ENCODE data around the gene AMIGO1.

DNA sequence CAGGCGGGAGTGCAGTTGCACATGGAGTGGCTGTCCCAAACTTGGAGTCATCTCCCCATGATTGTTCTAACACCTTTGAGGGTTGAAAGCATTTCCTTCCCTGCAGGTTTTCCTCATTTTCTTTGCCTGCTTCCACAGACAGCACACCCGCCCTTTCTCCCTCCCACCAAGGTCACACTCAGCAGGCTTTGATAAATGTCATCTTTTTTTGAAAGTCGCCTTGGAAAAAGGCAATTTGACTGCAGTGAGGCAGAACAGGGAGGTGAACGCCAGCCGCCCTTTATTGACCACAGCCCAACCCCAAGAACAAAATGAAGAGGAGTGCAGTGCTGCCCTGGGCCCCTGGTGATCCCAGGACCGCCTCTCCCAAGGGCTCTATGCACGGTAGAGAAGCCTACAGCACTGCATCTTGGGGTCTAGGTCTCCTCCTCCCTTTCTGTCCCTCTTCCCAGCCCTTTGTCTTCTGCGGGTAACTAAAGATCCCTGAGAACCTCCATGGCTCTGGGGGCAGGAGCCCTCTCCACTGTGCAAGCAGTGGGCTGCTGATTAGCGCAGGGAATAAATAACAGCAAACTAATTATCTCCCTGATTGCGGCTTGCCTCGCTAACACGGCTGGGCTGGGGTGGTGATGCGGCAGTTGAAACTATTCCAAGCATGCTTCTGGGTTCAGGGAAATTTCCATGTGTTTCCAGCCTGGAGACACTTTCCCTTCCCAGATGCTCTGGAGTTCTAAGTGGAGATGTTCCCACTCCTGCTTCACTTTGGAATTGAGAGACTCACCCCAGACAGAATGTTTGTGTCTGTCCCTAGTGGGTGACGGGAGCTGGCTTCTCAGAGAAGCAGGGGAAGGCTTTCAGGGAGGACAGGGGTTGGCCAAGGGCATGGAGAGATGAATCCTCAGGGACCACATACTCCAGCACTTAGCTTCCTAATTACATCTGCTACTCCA is 11.8 kb upstream of the AMIGO1 start:
- TF ChIP-seq POLR2A (IDR thresholded peaks at IDR 0.05; ENCODE audit: borderline replicate concordance, extremely low read depth, insufficient read depth, insufficient read length) (no peak), EZH2 (IDR thresholded peaks at IDR 0.05) (no peak), REST (IDR thresholded peaks at IDR 0.05; ENCODE audit: low read depth) (no peak), TCF7L2 (IDR thresholded peaks at IDR 0.05; ENCODE audit: borderline replicate concordance, extremely low read depth, insufficient read depth, insufficient read length) (no peak), YY1 (IDR thresholded peaks at IDR 0.05; ENCODE audit: extremely low read depth, insufficient replicate concordance, low read depth, low read length) (no peak)
- TF ChIP-seq, protein P1, sequence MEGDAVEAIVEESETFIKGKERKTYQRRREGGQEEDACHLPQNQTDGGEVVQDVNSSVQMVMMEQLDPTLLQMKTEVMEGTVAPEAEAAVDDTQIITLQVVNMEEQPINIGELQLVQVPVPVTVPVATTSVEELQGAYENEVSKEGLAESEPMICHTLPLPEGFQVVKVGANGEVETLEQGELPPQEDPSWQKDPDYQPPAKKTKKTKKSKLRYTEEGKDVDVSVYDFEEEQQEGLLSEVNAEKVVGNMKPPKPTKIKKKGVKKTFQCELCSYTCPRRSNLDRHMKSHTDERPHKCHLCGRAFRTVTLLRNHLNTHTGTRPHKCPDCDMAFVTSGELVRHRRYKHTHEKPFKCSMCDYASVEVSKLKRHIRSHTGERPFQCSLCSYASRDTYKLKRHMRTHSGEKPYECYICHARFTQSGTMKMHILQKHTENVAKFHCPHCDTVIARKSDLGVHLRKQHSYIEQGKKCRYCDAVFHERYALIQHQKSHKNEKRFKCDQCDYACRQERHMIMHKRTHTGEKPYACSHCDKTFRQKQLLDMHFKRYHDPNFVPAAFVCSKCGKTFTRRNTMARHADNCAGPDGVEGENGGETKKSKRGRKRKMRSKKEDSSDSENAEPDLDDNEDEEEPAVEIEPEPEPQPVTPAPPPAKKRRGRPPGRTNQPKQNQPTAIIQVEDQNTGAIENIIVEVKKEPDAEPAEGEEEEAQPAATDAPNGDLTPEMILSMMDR (IDR thresholded peaks at IDR 0.05 in 2 of 3, conservative IDR thresholded peaks at IDR 0.05 in 1 of 3; ENCODE audit: borderline replicate concordance in 1 of 3, insufficient read depth in 1 of 3, low read depth in 2 of 3, low read length in 2 of 3), result no peak
